Adipocyte (in vitro differentiated cells): ENCODE results near the gene SIRPD.
"Not testable (repeated sequence)": the region's sequence is repeated elsewhere in the genome, so short reads cannot be mapped to it uniquely, and the experiment has no call there.

ENCODE experiments used
- DNase-seq: peaks from one replicate; pipeline ENCODE4 v3.0.0-alpha.2; 2015; ENCODE audit warnings: low read depth
- H3K27me3 ChIP-seq: replicated peaks from 2 replicates; pipeline ENCODE4 v1.7.0; 2013; ENCODE audit warnings: mild to moderate bottlenecking, low read length, moderate library complexity; ENCODE audit not compliant: control insufficient read depth, insufficient read depth
- H3K36me3 ChIP-seq: 2 replicates; pipeline ENCODE4 v1.7.0; 2013; ENCODE audit warnings: low read length, mild to moderate bottlenecking, moderate library complexity; ENCODE audit not compliant: control insufficient read depth, insufficient read depth, severe bottlenecking
- H3K4me1 ChIP-seq: 2 replicates; pipeline ENCODE4 v1.7.0; 2013; ENCODE audit warnings: mild to moderate bottlenecking, low read length, moderate library complexity; ENCODE audit not compliant: control insufficient read depth, insufficient read depth
- H3K4me3 ChIP-seq: 2 replicates; pipeline ENCODE4 v1.7.0; 2013; ENCODE audit warnings: mild to moderate bottlenecking, low read length, moderate library complexity
- H3K9ac ChIP-seq: 2 replicates; pipeline ENCODE4 v1.7.0; 2013; ENCODE audit warnings: mild to moderate bottlenecking, low read length, moderate library complexity
- H3K9me3 ChIP-seq: 2 replicates; pipeline ENCODE4 v1.7.0; 2013; ENCODE audit warnings: mild to moderate bottlenecking, low read length, moderate library complexity; ENCODE audit not compliant: control insufficient read depth

Gene SIRPD

GRCh38 chr20:1557605-1558004 is at the start of gene SIRPD:
TSS of gene SIRPD (minus strand) at chr20:1557705. CDS start at chr20:1557653, 52 bp downstream.
- H3K36me3 ChIP-seq, result no peaks in the 10 kb centered on the region

DNA sequence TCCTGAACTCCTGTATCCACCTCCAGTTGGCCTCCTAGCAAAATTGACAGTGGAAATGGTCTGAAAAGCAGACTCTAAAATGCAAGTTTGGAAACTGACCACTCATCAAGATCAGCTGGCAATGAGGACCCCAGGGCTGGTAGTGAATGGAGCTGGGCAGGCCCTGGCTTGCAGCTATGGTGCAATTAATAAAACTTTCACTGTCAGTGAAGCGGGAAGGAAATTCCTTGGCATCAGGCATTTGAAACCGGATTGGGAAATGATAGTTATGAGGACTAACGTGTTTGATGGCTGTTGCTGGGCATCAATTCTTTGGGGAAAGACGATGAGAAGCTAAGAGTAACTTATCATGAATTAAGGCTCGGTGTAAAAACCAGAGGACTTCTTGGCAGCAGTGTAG is 43.2 kb upstream of the SIRPD start:
- DNase-seq, result no peak
- Histone ChIP-seq H3K9ac (no peak overlapping the region), H3K9me3 (no peaks in the 10 kb centered on the region), H3K36me3 (no peaks in the 10 kb centered on the region), H3K27me3 (no peaks in the 10 kb centered on the region), H3K4me3 (no peak overlapping the region), H3K4me1 (no peaks in the 10 kb centered on the region)

More at GRCh38 chr20:1557605-1558004, at the start of gene SIRPD:
- no peak for DNase-seq
- Histone ChIP-seq H3K27me3 (no peaks in the 10 kb centered on the region), H3K4me1 (no peaks in the 10 kb centered on the region), H3K4me3 (no peak within 1 kb of the TSS), H3K9me3 (peaks cover 20% of the 10 kb centered on the region), H3K9ac (no peak within 1 kb of the TSS)

- no peaks in the 10 kb centered on the region for H3K9me3 ChIP-seq
- H3K27me3 ChIP-seq, result no peaks in the 10 kb centered on the region
- H3K9ac ChIP-seq, result no peak overlapping the region
- H3K36me3 ChIP-seq, result no peaks in the 10 kb centered on the region
- H3K4me1 ChIP-seq, result no peaks in the 10 kb centered on the region
- no peak overlapping the region for H3K4me3 ChIP-seq
- no peak for DNase-seq
These were observed 37.8 kb upstream of the SIRPD start for GRCh38 chr20:1595333-1595732.

- peaks cover 8% of the 10 kb centered on the region for H3K4me1 ChIP-seq
- no peak overlapping the region for H3K4me3 ChIP-seq
- no peak overlapping the region for H3K9ac ChIP-seq
- H3K9me3 ChIP-seq, result no peaks in the 10 kb centered on the region
- DNase-seq, result no peak
- H3K36me3 ChIP-seq, result no peaks in the 10 kb centered on the region
- H3K27me3 ChIP-seq, result no peaks in the 10 kb centered on the region
These were observed 31.3 kb upstream of the SIRPD start for GRCh38 chr20:1588533-1589460.

- Histone ChIP-seq H3K4me3 (no peak overlapping the region), H3K27me3 (no peaks in the 10 kb centered on the region), H3K9ac (no peak overlapping the region), H3K36me3 (no peaks in the 10 kb centered on the region), H3K4me1 (peaks cover 8% of the 10 kb centered on the region), H3K9me3 (no peaks in the 10 kb centered on the region)
- no peak for DNase-seq
These were observed 30.5 kb upstream of the SIRPD start for GRCh38 chr20:1587781-1588532.

GRCh38 chr20:1579488-1579887 is 22.0 kb upstream of the SIRPD start:
- no peak for DNase-seq
- H3K27me3 ChIP-seq, result no peaks in the 10 kb centered on the region
- peaks cover 11% of the 10 kb centered on the region for H3K4me1 ChIP-seq
- H3K9me3 ChIP-seq, result no peaks in the 10 kb centered on the region
- H3K36me3 ChIP-seq, result no peaks in the 10 kb centered on the region
- no peak overlapping the region for H3K9ac ChIP-seq
- no peak overlapping the region for H3K4me3 ChIP-seq

DNA sequence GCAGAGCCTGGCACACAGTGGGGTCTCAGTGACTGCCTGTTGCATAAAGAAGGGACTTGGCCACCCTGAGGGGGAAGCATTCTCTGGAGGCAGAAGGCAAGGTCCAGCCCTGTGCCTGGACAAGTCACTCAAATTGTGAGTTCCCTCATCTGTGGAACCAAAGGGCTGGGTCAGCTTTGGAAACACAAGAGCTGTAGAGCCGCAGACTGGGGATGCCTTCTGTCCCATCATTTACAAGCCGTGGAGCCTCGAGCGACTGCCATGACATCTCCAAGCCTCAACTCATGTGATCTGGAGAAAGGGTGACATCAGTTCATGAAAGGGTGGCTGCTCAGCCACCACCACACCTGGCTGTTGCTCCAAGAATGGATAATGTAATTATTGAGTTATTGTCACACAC is 20.4 kb upstream of the SIRPD start:
- no peak for DNase-seq
- no peak overlapping the region for H3K9ac ChIP-seq
- H3K36me3 ChIP-seq, result no peaks in the 10 kb centered on the region
- H3K4me3 ChIP-seq, result no peak overlapping the region
- peaks cover 11% of the 10 kb centered on the region for H3K4me1 ChIP-seq
- H3K9me3 ChIP-seq, result no peaks in the 10 kb centered on the region
- no peaks in the 10 kb centered on the region for H3K27me3 ChIP-seq

DNA sequence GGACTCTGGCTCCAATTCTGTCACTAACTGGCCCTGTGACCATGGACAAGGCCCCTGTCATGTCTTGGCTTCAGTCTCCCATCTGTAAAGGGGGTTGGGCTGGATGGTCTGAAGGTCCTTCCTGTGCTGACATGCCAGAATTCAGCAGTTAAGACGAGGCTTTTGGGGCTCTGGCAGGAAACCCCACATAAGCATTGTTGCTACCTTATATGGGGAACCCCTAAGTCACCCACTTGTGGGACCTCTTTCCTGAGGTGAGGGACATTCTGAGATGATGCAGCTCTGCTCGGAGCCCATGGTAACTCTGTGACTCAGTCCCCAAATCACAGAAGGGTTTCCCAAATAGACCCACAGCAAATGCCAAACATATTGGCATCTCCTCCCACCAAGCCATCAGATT is 19.8 kb upstream of the SIRPD start:
- peaks cover 11% of the 10 kb centered on the region for H3K4me1 ChIP-seq
- not testable (repeated sequence) for H3K9me3 ChIP-seq, H3K36me3 ChIP-seq, H3K4me3 ChIP-seq, DNase-seq, H3K27me3 ChIP-seq, H3K9ac ChIP-seq

- Histone ChIP-seq H3K27me3 (no peaks in the 10 kb centered on the region), H3K36me3 (no peaks in the 10 kb centered on the region), H3K9me3 (no peaks in the 10 kb centered on the region), H3K4me3 (no peak overlapping the region), H3K9ac (no peak overlapping the region), H3K4me1 (peaks cover 11% of the 10 kb centered on the region)
- no peak for DNase-seq
These were observed 19.1 kb upstream of the SIRPD start for GRCh38 chr20:1576641-1577040.

GRCh38 chr20:1576003-1576402 is 18.5 kb upstream of the SIRPD start:
- not testable (repeated sequence) for H3K4me3 ChIP-seq, H3K27me3 ChIP-seq, DNase-seq

DNA sequence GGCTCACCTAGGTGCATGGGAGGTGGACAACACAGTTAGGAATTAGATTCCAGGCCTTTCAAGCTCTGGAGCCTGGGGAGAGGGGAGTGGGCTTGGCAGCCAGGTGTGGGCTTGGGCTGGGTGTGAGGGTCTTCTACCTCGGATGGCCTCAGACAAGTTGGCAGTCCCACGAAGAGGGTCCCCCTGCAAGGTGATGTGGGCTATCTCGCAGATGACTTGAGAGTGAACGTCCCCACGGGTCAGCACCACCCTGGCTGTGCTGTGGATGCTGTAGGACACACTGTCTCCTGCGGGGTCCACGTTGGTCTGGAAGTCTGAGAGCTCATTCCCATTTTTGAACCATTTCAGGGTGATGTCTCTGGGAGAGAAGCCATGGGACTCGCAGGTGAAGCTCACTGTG is 14.1 kb upstream of the SIRPD start:
- not testable (repeated sequence) for H3K36me3 ChIP-seq, DNase-seq, H3K27me3 ChIP-seq, H3K9me3 ChIP-seq, H3K9ac ChIP-seq, H3K4me3 ChIP-seq
- peaks cover 19% of the 10 kb centered on the region for H3K4me1 ChIP-seq

More at GRCh38 chr20:1576003-1576402, 18.5 kb upstream of the SIRPD start:
- not testable (repeated sequence) for H3K9me3 ChIP-seq, H3K9ac ChIP-seq, H3K36me3 ChIP-seq
- peaks cover 11% of the 10 kb centered on the region for H3K4me1 ChIP-seq
